Tibial nerve (tissue), 4 donors: Measurements from ENCODE around the gene HLA-DRB5. TPM values are rescaled to one million over a fixed set of nuclear protein-coding genes. Genes with fewer than 3 reads are reported as not detected.

Source experiments
- DNase-seq, 2 donors: peaks; one replicate each; pipeline ENCODE4 v3.0.0-alpha.2; 2019; ENCODE audit warnings: low spot score in 2 of 2
- H3K27ac ChIP-seq, 4 donors: fragments of 200-600 bp; sonication (generic) in 3 of 4; one replicate each; pipeline ENCODE4 v1.5.1; 2017 to 2019; ENCODE audit warnings: mild to moderate bottlenecking in 1 of 4
- H3K27me3 ChIP-seq, 2 donors: fragments of 200-600 bp; sonication (generic) in 1 of 2; one replicate each; pipeline versions ENCODE4 v1.5.1 to v1.6.0; 2017 to 2019
- H3K36me3 ChIP-seq, 3 donors: fragments of 200-600 bp; sonication (generic); one replicate each; pipeline ENCODE4 v1.5.1; 2018 to 2019
- H3K4me1 ChIP-seq, 4 donors: fragments of 200-600 bp; sonication (generic) in 3 of 4; one replicate each; pipeline ENCODE4 v1.5.1; 2017 to 2019
- H3K4me3 ChIP-seq, 4 donors: fragments of 200-600 bp; sonication (generic) in 3 of 4; one replicate each; pipeline ENCODE4 v1.5.1; 2017 to 2019; ENCODE audit warnings: mild to moderate bottlenecking in 1 of 4, moderate library complexity in 1 of 4
- H3K9me3 ChIP-seq, 4 donors: fragments of 200-600 bp; sonication (generic) in 3 of 4; one replicate each; pipeline ENCODE4 v1.5.1; 2017 to 2019
- EP300 ChIP-seq, 2 donors: sonication (generic); formaldehyde crosslinking; IDR thresholded peaks; one replicate each; pipeline ENCODE4 v1.6.1; 2017; ENCODE audit warnings: antibody characterized with exemption in 2 of 2, mild to moderate bottlenecking in 1 of 2
- POLR2A ChIP-seq, 2 donors: fragments of 450-650 bp; IDR thresholded peaks; one replicate each; pipeline ENCODE4 v1.6.1; 2017; ENCODE audit warnings: antibody characterized with exemption in 2 of 2, mild to moderate bottlenecking in 2 of 2, moderate library complexity in 2 of 2
- WGBS, 2 donors: methylation state at CpG; one replicate each; pipeline ENCODE4 v1.1.5; 2018; 5-methylcytosine and 5-hydroxymethylcytosine counted together
- total RNA-seq, 4 donors: library from RNA; depleted of rRNA; stranded (reverse); fragments of >200 nt; gene quantifications; one replicate each; pipeline ENCODE4 v1.1.0, GENCODE V29; 2016
- TF ChIP-seq, protein P1 (sequence below), 5 experiments: fragments of 200-600 bp in 3 of 5; fragments of 450-650 bp in 2 of 5; sonication (generic) in 3 of 5; IDR thresholded peaks; one replicate each; pipeline ENCODE4 v1.5.1; 2016 to 2019; ENCODE audit warnings: antibody characterized with exemption in 5 of 5, mild to moderate bottlenecking in 3 of 5, moderate library complexity in 2 of 5

Gene HLA-DRB5
- total RNA-seq, 4 donors from 2014 or later, result 5.1 to 56.1 TPM; not detected in 2

DNA sequence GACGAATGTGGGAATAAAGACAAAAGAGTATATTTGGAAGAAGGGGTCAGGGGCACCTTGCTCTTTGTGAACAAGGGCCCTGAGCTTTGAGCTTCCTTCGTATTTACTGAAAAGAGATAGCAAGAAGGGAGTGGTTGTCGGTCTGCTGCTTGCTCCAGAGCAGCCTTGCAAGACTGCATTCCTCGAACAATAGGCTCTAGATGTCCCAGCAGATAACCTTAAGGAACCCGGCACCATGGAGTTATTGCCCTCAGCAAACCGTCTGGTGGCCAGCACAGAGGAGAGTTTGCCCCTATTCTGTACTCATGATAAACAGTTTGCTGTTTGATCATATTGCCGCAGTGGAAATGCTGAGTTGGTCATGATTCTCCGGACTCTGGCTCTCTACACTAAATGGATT, 36.9 kb upstream of the HLA-DRB5 start:
- Histone ChIP-seq H3K27me3 (no peaks in the 10 kb centered on the region), H3K9me3 (no peaks in the 10 kb centered on the region), H3K4me1 (no peaks in the 10 kb centered on the region), H3K4me3 (no peak overlapping the region), H3K36me3 (no peaks in the 10 kb centered on the region), H3K27ac (no peak overlapping the region)
- WGBS, 2 donors, result 44 to 47% methylated on average over 2 to 4 of the region's 8 CpGs
- no peak for DNase-seq
- TF ChIP-seq, protein P1, sequence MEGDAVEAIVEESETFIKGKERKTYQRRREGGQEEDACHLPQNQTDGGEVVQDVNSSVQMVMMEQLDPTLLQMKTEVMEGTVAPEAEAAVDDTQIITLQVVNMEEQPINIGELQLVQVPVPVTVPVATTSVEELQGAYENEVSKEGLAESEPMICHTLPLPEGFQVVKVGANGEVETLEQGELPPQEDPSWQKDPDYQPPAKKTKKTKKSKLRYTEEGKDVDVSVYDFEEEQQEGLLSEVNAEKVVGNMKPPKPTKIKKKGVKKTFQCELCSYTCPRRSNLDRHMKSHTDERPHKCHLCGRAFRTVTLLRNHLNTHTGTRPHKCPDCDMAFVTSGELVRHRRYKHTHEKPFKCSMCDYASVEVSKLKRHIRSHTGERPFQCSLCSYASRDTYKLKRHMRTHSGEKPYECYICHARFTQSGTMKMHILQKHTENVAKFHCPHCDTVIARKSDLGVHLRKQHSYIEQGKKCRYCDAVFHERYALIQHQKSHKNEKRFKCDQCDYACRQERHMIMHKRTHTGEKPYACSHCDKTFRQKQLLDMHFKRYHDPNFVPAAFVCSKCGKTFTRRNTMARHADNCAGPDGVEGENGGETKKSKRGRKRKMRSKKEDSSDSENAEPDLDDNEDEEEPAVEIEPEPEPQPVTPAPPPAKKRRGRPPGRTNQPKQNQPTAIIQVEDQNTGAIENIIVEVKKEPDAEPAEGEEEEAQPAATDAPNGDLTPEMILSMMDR (IDR thresholded peaks at IDR 0.05), result no peak
- TF ChIP-seq EP300 (IDR thresholded peaks at IDR 0.05) (no peak), POLR2A (IDR thresholded peaks at IDR 0.05) (no peak)

DNA sequence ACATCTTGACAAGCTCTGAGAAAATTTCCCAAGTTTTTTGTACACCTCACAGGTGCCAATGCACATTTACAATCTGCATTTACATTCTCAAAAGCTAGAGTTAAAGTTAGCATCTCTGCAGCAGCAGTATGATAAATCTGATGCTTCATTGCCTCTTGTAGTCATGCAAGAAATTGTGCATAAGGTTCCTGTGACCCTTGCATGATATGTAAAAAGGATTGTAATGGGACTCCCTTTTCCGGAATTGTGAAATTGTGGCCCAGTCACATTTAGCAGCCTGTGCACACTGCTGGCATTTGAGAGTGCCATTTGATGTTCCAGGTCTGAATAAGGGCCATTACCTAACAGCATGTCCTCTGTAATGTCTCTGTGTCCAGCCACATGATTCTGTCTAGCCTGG, 35.4 kb upstream of the HLA-DRB5 start:
- no CpG with 5 or more reads among the region's 1 CpG for WGBS, 2 donors
- DNase-seq, result no peak
- Histone ChIP-seq H3K4me1 (no peaks in the 10 kb centered on the region), H3K27ac (no peak overlapping the region), H3K9me3 (no peaks in the 10 kb centered on the region), H3K36me3 (no peaks in the 10 kb centered on the region), H3K27me3 (no peaks in the 10 kb centered on the region), H3K4me3 (no peak overlapping the region)
- TF ChIP-seq, protein P1 (IDR thresholded peaks at IDR 0.05), result no peak
- TF ChIP-seq POLR2A (IDR thresholded peaks at IDR 0.05) (no peak), EP300 (IDR thresholded peaks at IDR 0.05) (no peak)

DNA sequence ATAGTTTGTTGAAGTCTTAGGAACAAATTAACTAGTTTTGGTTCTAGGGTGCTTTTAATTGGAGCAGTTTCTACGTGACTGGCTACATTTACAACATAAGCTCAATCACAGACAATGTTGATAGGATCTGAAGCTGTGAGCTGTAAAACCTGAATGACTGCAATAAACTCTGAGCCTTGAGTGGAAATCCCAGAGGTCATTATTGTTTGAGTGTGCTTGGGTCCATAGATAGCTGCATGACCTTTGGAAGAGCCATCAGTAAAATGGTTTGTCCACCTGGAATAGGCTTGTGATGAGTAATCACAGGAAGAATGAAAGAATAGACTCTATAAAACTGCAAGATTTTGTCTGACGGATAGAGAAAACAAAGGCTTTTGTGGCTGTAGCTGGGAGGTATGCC, 32.9 kb upstream of the HLA-DRB5 start:
- Histone ChIP-seq H3K4me1 (no peaks in the 10 kb centered on the region), H3K27me3 (no peaks in the 10 kb centered on the region), H3K36me3 (no peaks in the 10 kb centered on the region), H3K27ac (no peak overlapping the region), H3K9me3 (no peaks in the 10 kb centered on the region), H3K4me3 (no peak overlapping the region)
- no peak for DNase-seq
- WGBS, 2 donors, result 0% methylated on average over 1 of the region's 2 CpGs
- TF ChIP-seq POLR2A (IDR thresholded peaks at IDR 0.05) (no peak), EP300 (IDR thresholded peaks at IDR 0.05) (no peak)
- TF ChIP-seq, protein P1 (IDR thresholded peaks at IDR 0.05), result no peak

DNA sequence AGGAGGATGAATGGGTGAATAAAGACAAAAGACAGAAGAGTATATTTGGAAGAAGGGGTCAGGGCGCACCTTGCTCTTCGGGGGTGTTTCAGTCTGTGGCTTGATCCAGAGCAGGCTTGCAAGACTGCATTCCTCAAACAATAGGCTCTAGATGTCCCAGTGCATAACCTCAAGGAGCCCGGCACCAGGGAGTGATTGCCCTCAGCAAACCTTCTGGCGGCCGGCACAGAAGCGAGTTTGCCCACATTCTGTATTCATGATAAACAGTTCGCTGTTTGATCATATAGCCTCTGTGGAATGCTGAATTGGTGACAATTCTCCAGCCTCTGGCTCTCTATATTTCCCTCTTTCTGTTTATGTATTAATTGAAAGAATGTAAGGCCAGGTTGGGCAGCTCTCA, 29.7 kb upstream of the HLA-DRB5 start:
- Histone ChIP-seq H3K9me3 (no peaks in the 10 kb centered on the region), H3K27ac (no peak overlapping the region), H3K4me3 (no peak overlapping the region), H3K36me3 (no peaks in the 10 kb centered on the region), H3K4me1 (no peaks in the 10 kb centered on the region), H3K27me3 (no peaks in the 10 kb centered on the region)
- no peak for TF ChIP-seq EP300 (IDR thresholded peaks at IDR 0.05)
- no peak for TF ChIP-seq POLR2A (IDR thresholded peaks at IDR 0.05)
- TF ChIP-seq, protein P1 (IDR thresholded peaks at IDR 0.05), result no peak
- no peak for DNase-seq
- WGBS, 2 donors, result no CpG with 5 or more reads among the region's 7 CpGs

DNA sequence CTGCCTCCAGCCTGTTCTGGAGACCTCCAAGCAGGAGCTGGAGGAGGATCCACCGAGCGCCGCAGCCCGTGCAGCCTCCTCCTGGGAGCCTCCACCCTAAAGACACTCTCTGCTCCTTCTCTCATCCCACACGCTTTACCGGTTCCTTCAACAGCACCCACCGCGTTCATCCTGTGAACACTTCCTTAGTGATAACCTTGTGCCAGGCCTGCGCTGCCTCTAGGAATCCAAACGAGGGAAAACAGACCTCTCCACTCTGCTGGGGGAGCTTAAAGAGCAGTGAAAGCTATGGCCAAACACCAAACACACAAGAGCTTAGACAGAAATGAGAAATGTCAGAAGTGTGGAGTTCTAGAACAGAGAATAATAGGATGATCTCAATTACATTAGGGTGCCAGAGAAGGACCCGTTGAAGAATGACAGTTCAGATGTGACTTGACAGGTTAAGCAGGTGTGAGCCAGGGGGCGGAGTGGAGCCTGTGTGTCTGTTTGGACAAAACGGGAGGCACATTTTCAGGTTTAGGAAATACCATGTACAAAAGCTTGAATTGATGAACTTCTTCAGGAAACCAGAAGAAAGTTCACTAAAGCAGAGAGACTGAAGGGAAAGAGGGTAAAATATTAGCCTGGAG, 28.5 kb upstream of the HLA-DRB5 start:
- DNase-seq, result no peak
- TF ChIP-seq POLR2A (IDR thresholded peaks at IDR 0.05) (no peak), EP300 (IDR thresholded peaks at IDR 0.05) (no peak)
- TF ChIP-seq, protein P1 (IDR thresholded peaks at IDR 0.05), result no peak
- Histone ChIP-seq H3K27ac (no peak overlapping the region), H3K9me3 (no peaks in the 10 kb centered on the region), H3K36me3 (no peaks in the 10 kb centered on the region), H3K4me1 (no peaks in the 10 kb centered on the region), H3K4me3 (no peak overlapping the region), H3K27me3 (no peaks in the 10 kb centered on the region)
- 7 to 28% methylated on average over 9 of the region's 13 CpGs for WGBS, 2 donors
